ENCODE data around the gene MMP27. TPM values are rescaled to one million over a fixed set of nuclear protein-coding genes. Genes with fewer than 3 reads are reported as not detected.

The MMP27 gene
- total RNA-seq, 1 experiment from 2014 or later: not detected

GRCh38 chr11:102656528-102656927 is 49.0 kb downstream of the MMP27 start:
- H3K9me3 ChIP-seq (ENCODE audit: control insufficient read depth in 1 of 2, insufficient read depth in 1 of 2, low read depth in 1 of 2, low read length in 2 of 2): peaks cover 0 to 7% of the 10 kb centered on the region in 2 experiments; a peak in 1 of 4 replicates
- H3K4me3 ChIP-seq (replicated peaks in 1 of 2; ENCODE audit: low read depth in 1 of 2, low read length in 2 of 2): no peak overlapping the region
- ChIA-PET RAD21 (ENCODE audit: low non-redundant PET in 1 of 2, low total read pairs in 2 of 2, uncharacterized antibody in 2 of 2, unreplicated experiment in 2 of 2) (no interaction called here), CTCF (no interaction called here), POLR2A (no interaction called here)
- no peaks in the 10 kb centered on the region for H3K79me2 ChIP-seq (ENCODE audit: insufficient read depth, low read length)
- H3K9ac ChIP-seq (ENCODE audit: low read length): no peak overlapping the region
- intact Hi-C loops (cut with micrococcal nuclease): no loop called here
- DNase-seq (ENCODE audit: low read depth, low spot score) (no peak), ATAC-seq (peak; percentile 65)
- no peaks in the 10 kb centered on the region for H3K9me2 ChIP-seq (ENCODE audit: insufficient read depth)
- no peak overlapping the region for H3K4me2 ChIP-seq (ENCODE audit: low read length)
- H3K4me1 ChIP-seq (ENCODE audit: control insufficient read depth in 1 of 2, insufficient read depth in 2 of 2, low read length in 2 of 2): peaks cover 0 to 9% of the 10 kb centered on the region in 2 experiments; a peak in 1 of 4 replicates
- no TSS peak for BruUV-seq (replicated peaks)
- H3K27me3 ChIP-seq (ENCODE audit: insufficient read depth, low read length): no peaks in the 10 kb centered on the region
- H2AFZ ChIP-seq (ENCODE audit: low read depth, low read length, poor library complexity, severe bottlenecking): no peak overlapping the region
- no peak for TF ChIP-seq ATF3 (IDR thresholded peaks at IDR 0.05)
- no peak for TF ChIP-seq YY1 (IDR thresholded peaks at IDR 0.05; ENCODE audit: extremely low read depth, insufficient replicate concordance, low read depth, low read length)
- TF ChIP-seq EZH2phosphoT487 (IDR thresholded peaks at IDR 0.05; ENCODE audit: borderline replicate concordance): no peak
- no peak for TF ChIP-seq EZH2 (IDR thresholded peaks at IDR 0.05)
- TF ChIP-seq EGR1 (IDR thresholded peaks at IDR 0.05; ENCODE audit: low read depth): no peak
- no peak for TF ChIP-seq FOSL1 (IDR thresholded peaks at IDR 0.05; ENCODE audit: low read depth)
- no peak for TF ChIP-seq CEBPB (IDR thresholded peaks at IDR 0.05; ENCODE audit: low read depth)
- TF ChIP-seq TCF7L2 (IDR thresholded peaks at IDR 0.05; ENCODE audit: borderline replicate concordance, extremely low read depth, insufficient read depth, insufficient read length): no peak
- no peak for TF ChIP-seq MAX (IDR thresholded peaks at IDR 0.05)
- TF ChIP-seq CTCF (IDR thresholded peaks at IDR 0.05 in 2 of 3, conservative IDR thresholded peaks at IDR 0.05 in 1 of 3; ENCODE audit: borderline replicate concordance in 1 of 3, insufficient read depth in 1 of 3, low read depth in 2 of 3, low read length in 2 of 3): no peak
- no peak for TF ChIP-seq ZNF274 (IDR thresholded peaks at IDR 0.05; ENCODE audit: low read depth, low read length)
- no peak for TF ChIP-seq SP1 (IDR thresholded peaks at IDR 0.05; ENCODE audit: low read depth)
- no peak for TF ChIP-seq CBX3 (IDR thresholded peaks at IDR 0.05; ENCODE audit: low read depth)
- no peak for TF ChIP-seq REST (IDR thresholded peaks at IDR 0.05; ENCODE audit: low read depth)
- TF ChIP-seq JUND (IDR thresholded peaks at IDR 0.05): no peak
- no peak for TF ChIP-seq SRF (IDR thresholded peaks at IDR 0.05; ENCODE audit: low read depth)
- TF ChIP-seq POLR2A (IDR thresholded peaks at IDR 0.05; ENCODE audit: borderline replicate concordance, extremely low read depth, insufficient read depth, insufficient read length): no peak
- TF ChIP-seq POLR2AphosphoS5 (IDR thresholded peaks at IDR 0.05; ENCODE audit: low read depth, low read length): no peak
- no peaks in the 10 kb centered on the region for H3K36me3 ChIP-seq (ENCODE audit: control insufficient read depth in 1 of 2, insufficient read depth in 2 of 2, low read length in 2 of 2)
- H3K27ac ChIP-seq (ENCODE audit: low read depth, low read length): no peak overlapping the region
- H4K20me1 ChIP-seq (ENCODE audit: insufficient read depth): no peaks in the 10 kb centered on the region
